ENCODE results near the gene RRP36.

- TF ChIP-seq GATA3 (IDR thresholded peaks at IDR 0.05; ENCODE audit: low read depth, low read length) (no peak), GATA2 (IDR thresholded peaks at IDR 0.05; ENCODE audit: low read depth, low read length) (no peak)
Measured at GRCh38 chr6:43009124-43009523, 12.3 kb upstream of the RRP36 start.
